ENCODE data around the gene ZNF385B. TPM values are rescaled to one million over a fixed set of nuclear protein-coding genes. Genes with fewer than 3 reads are reported as not detected.

The ZNF385B gene
- total and polyA plus RNA-seq, 5 donors = 32.6 to 95.9 (median 65.6) TPM

- ATAC-seq (no peak), DNase-seq (no peak)
- H3K27me3 ChIP-seq (ENCODE audit: control insufficient read depth, insufficient read depth) = no peaks in the 10 kb centered on the region
- no peak overlapping the region for H3K27ac ChIP-seq (ENCODE audit: low read length)
- no peaks in the 10 kb centered on the region for H3K4me1 ChIP-seq (ENCODE audit: control insufficient read depth, insufficient read depth, low read length)
- intact Hi-C loops (cut with DNase I) = no loop called here
- no peaks in the 10 kb centered on the region for H3K9me3 ChIP-seq (ENCODE audit: control insufficient read depth, low read length)
- 33% methylated on average over 1 of the region's 1 CpG for WGBS
- no peak overlapping the region for H3K4me3 ChIP-seq (ENCODE audit: low read length)
Measured at GRCh38 chr2:179521944-179522343, 339.5 kb downstream of the ZNF385B start.

- H3K4me3 ChIP-seq (ENCODE audit: low read length) = no peak overlapping the region
- no peaks in the 10 kb centered on the region for H3K9me3 ChIP-seq (ENCODE audit: control insufficient read depth, low read length)
- no peaks in the 10 kb centered on the region for H3K27me3 ChIP-seq (ENCODE audit: control insufficient read depth, insufficient read depth)
- intact Hi-C loops (cut with DNase I) = no loop called here
- ATAC-seq = no peak
- WGBS = 74% methylated on average over 4 of the region's 4 CpGs
- no peaks in the 10 kb centered on the region for H3K4me1 ChIP-seq (ENCODE audit: control insufficient read depth, insufficient read depth, low read length)
- H3K27ac ChIP-seq (ENCODE audit: low read length) = no peak overlapping the region
- DNase-seq = no peak
Measured at GRCh38 chr2:179518830-179519229, 342.6 kb downstream of the ZNF385B start.

DNA sequence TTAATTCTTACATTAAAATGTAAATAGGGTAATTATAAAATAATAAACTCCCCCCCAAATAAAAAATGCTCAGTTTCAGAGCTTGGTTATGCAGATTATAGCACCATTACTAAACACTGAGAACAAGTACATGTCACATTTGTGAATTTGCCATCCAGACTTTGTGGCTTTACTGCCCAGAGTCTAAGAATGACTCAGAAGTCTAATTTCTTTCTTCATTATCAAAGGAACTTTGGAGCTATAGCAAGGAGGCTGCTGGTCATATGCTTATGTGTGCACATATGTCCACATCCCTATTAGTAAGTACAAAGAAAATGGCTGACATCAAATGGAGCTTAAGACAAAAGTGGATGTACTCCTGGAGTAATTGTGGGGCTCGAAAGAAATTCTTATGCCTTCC lies 348.2 kb downstream of the ZNF385B start:
- Histone ChIP-seq H3K4me1 (ENCODE audit: control insufficient read depth, insufficient read depth, low read length) (peaks cover 2% of the 10 kb centered on the region), H3K4me3 (ENCODE audit: low read length) (no peak overlapping the region), H3K27ac (ENCODE audit: low read length) (no peak overlapping the region), H3K27me3 (ENCODE audit: control insufficient read depth, insufficient read depth) (no peaks in the 10 kb centered on the region), H3K9me3 (ENCODE audit: control insufficient read depth, low read length) (no peaks in the 10 kb centered on the region)
- WGBS = 93% methylated on average over 1 of the region's 1 CpG
- ATAC-seq (no peak), DNase-seq (no peak)
- intact Hi-C loops (cut with DNase I) = no loop called here

- Histone ChIP-seq H3K27me3 (ENCODE audit: control insufficient read depth, insufficient read depth) (no peaks in the 10 kb centered on the region), H3K27ac (ENCODE audit: low read length) (no peak overlapping the region), H3K9me3 (ENCODE audit: control insufficient read depth, low read length) (no peaks in the 10 kb centered on the region), H3K4me3 (ENCODE audit: low read length) (no peak overlapping the region), H3K4me1 (ENCODE audit: control insufficient read depth, insufficient read depth, low read length) (peaks cover 2% of the 10 kb centered on the region)
- intact Hi-C loops (cut with DNase I) = no loop called here
- no peak for ATAC-seq
- 70% methylated on average over 1 of the region's 1 CpG for WGBS
- DNase-seq = no peak
Measured at GRCh38 chr2:179512281-179513035, 349.0 kb downstream of the ZNF385B start.

- no peaks in the 10 kb centered on the region for H3K9me3 ChIP-seq (ENCODE audit: control insufficient read depth, low read length)
- intact Hi-C loops (cut with DNase I) = no loop called here
- no peak overlapping the region for H3K4me3 ChIP-seq (ENCODE audit: low read length)
- no peak overlapping the region for H3K27ac ChIP-seq (ENCODE audit: low read length)
- 72% methylated on average over 4 of the region's 4 CpGs for WGBS
- no peaks in the 10 kb centered on the region for H3K27me3 ChIP-seq (ENCODE audit: control insufficient read depth, insufficient read depth)
- no peak for ATAC-seq
- DNase-seq = no peak
- peaks cover 2% of the 10 kb centered on the region for H3K4me1 ChIP-seq (ENCODE audit: control insufficient read depth, insufficient read depth, low read length)
Measured at GRCh38 chr2:179511105-179511789, 350.2 kb downstream of the ZNF385B start.

GRCh38 chr2:179495315-179495714 lies 366.1 kb downstream of the ZNF385B start:
- WGBS = 88% methylated on average over 4 of the region's 4 CpGs
- H3K27me3 ChIP-seq (ENCODE audit: control insufficient read depth, insufficient read depth) = no peaks in the 10 kb centered on the region
- no peak for ATAC-seq
- DNase-seq = no peak
- no peaks in the 10 kb centered on the region for H3K9me3 ChIP-seq (ENCODE audit: control insufficient read depth, low read length)
- H3K27ac ChIP-seq (ENCODE audit: low read length) = no peak overlapping the region
- intact Hi-C loops (cut with DNase I) = no loop called here
- no peak overlapping the region for H3K4me3 ChIP-seq (ENCODE audit: low read length)
- peaks cover 2% of the 10 kb centered on the region for H3K4me1 ChIP-seq (ENCODE audit: control insufficient read depth, insufficient read depth, low read length)

GRCh38 chr2:179488563-179488962 lies 372.8 kb downstream of the ZNF385B start:
- Histone ChIP-seq H3K4me1 (ENCODE audit: control insufficient read depth, insufficient read depth, low read length) (no peaks in the 10 kb centered on the region), H3K27me3 (ENCODE audit: control insufficient read depth, insufficient read depth) (no peaks in the 10 kb centered on the region), H3K27ac (ENCODE audit: low read length) (no peak overlapping the region), H3K4me3 (ENCODE audit: low read length) (no peak overlapping the region), H3K9me3 (ENCODE audit: control insufficient read depth, low read length) (no peaks in the 10 kb centered on the region)
- ATAC-seq (no peak), DNase-seq (no peak)
- 77% methylated on average over 2 of the region's 2 CpGs for WGBS
- intact Hi-C loops (cut with DNase I) = no loop called here

GRCh38 chr2:179487010-179487731 lies 374.2 kb downstream of the ZNF385B start:
- Histone ChIP-seq H3K4me3 (ENCODE audit: low read length) (no peak overlapping the region), H3K4me1 (ENCODE audit: control insufficient read depth, insufficient read depth, low read length) (no peaks in the 10 kb centered on the region), H3K9me3 (ENCODE audit: control insufficient read depth, low read length) (no peaks in the 10 kb centered on the region), H3K27ac (ENCODE audit: low read length) (no peak overlapping the region), H3K27me3 (ENCODE audit: control insufficient read depth, insufficient read depth) (no peaks in the 10 kb centered on the region)
- WGBS = 25% methylated on average over 5 of the region's 5 CpGs
- ATAC-seq = peak; percentile 90 to 91
- no peak for DNase-seq
- intact Hi-C loops (cut with DNase I) = no loop called here

DNA sequence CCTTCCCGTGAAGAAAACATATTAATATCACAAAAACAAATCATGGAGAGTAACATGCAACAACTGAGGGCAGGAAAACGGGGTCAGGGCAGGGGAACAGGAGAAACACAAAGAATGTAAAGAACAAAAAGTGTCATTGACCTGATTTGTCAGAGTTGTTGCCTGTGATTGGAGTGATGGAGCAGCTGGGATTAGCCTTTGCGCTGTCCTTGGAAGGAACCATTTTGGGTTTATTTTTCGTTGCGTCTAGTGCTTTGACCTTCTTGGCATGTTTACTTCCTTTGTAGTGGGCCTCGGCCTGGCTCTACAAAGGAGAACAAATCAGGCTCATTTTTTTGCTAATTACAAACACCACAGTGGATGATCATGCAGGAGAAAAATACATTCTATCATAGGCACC lies 378.3 kb downstream of the ZNF385B start:
- Histone ChIP-seq H3K9me3 (ENCODE audit: control insufficient read depth, low read length) (no peaks in the 10 kb centered on the region), H3K27me3 (ENCODE audit: control insufficient read depth, insufficient read depth) (no peaks in the 10 kb centered on the region), H3K4me1 (ENCODE audit: control insufficient read depth, insufficient read depth, low read length) (no peaks in the 10 kb centered on the region), H3K27ac (ENCODE audit: low read length) (no peak overlapping the region), H3K4me3 (ENCODE audit: low read length) (no peak overlapping the region)
- ATAC-seq (no peak), DNase-seq (no peak)
- intact Hi-C loops (cut with DNase I) = no loop called here
- 76% methylated on average over 6 of the region's 6 CpGs for WGBS

GRCh38 chr2:179479947-179480346 lies 381.5 kb downstream of the ZNF385B start:
- Histone ChIP-seq H3K27me3 (ENCODE audit: control insufficient read depth, insufficient read depth) (no peaks in the 10 kb centered on the region), H3K27ac (ENCODE audit: low read length) (no peak overlapping the region), H3K4me1 (ENCODE audit: control insufficient read depth, insufficient read depth, low read length) (no peaks in the 10 kb centered on the region), H3K9me3 (ENCODE audit: control insufficient read depth, low read length) (no peaks in the 10 kb centered on the region), H3K4me3 (ENCODE audit: low read length) (no peak overlapping the region)
- DNase-seq = no peak
- WGBS = 49% methylated on average over 3 of the region's 3 CpGs
- ATAC-seq = no peak
- intact Hi-C loops (cut with DNase I) = no loop called here

DNA sequence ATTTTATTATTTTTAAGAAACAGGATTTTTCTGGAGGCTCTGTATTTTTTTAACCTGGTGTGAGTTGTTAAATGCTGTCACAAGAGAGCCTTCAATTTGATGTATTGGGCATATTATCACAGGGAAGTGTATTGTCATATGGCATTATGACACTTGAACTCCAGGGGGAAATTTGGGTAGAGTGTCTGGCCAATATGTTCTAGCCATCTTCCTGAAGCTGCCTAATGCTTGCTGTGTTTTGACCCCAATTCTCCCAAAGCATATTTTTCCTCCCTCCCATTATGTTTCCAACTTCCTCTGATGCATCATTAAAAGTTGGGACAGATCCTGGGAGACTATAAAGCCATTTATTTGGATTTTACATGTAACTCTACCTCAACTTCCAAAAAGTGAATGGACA lies 382.6 kb downstream of the ZNF385B start:
- intact Hi-C loops (cut with DNase I) = no loop called here
- Histone ChIP-seq H3K27ac (ENCODE audit: low read length) (no peak overlapping the region), H3K4me1 (ENCODE audit: control insufficient read depth, insufficient read depth, low read length) (no peaks in the 10 kb centered on the region), H3K27me3 (ENCODE audit: control insufficient read depth, insufficient read depth) (no peaks in the 10 kb centered on the region), H3K9me3 (ENCODE audit: control insufficient read depth, low read length) (no peaks in the 10 kb centered on the region), H3K4me3 (ENCODE audit: low read length) (no peak overlapping the region)
- ATAC-seq (no peak), DNase-seq (no peak)

Data from right cardiac atrium (tissue), 5 donors.